Osteoblast (primary cell): ENCODE measurements around the gene RTF1. TPM values are rescaled to one million over a fixed set of nuclear protein-coding genes. Genes with fewer than 3 reads are reported as not detected.

Experiments
- DNase-seq: peaks from one replicate; pipeline ENCODE4 v3.0.0; 2011; ENCODE audit warnings: low spot score, mixed read lengths; ENCODE audit not compliant: insufficient read length; ENCODE audit errors: missing footprints
- H2AFZ ChIP-seq: 2 replicates; pipeline ENCODE4 v1.6.0; 2011; ENCODE audit warnings: mild to moderate bottlenecking, low read length
- H3K27ac ChIP-seq: 2 replicates; pipeline ENCODE4 v1.5.1; 2011; ENCODE audit warnings: mild to moderate bottlenecking, low read depth, low read length, moderate library complexity
- H3K27me3 ChIP-seq: 2 replicates; pipeline ENCODE4 v1.6.0; 2012; ENCODE audit warnings: mild to moderate bottlenecking, control low read depth, inconsistent platforms, low read length, moderate library complexity; ENCODE audit not compliant: insufficient read depth
- H3K36me3 ChIP-seq: 2 replicates; pipeline ENCODE4 v1.5.1; 2011; ENCODE audit warnings: mild to moderate bottlenecking, low read length, control low read depth, moderate library complexity; ENCODE audit not compliant: insufficient read depth
- H3K4me1 ChIP-seq: 2 replicates; pipeline ENCODE4 v1.5.1; 2011; ENCODE audit warnings: mild to moderate bottlenecking, low read length, control low read depth, moderate library complexity; ENCODE audit not compliant: insufficient read depth
- H3K4me2 ChIP-seq: 2 replicates; pipeline ENCODE4 v1.6.0; 2011; ENCODE audit warnings: mild to moderate bottlenecking, low read length; ENCODE audit not compliant: insufficient read depth
- H3K4me3 ChIP-seq: fragments of 200-600 bp; sonication (generic); 3 replicates; pipeline ENCODE4 v1.5.1; 2012; ENCODE audit warnings: mild to moderate bottlenecking, low read length, inconsistent platforms; ENCODE audit not compliant: insufficient read depth
- H3K79me2 ChIP-seq: 2 replicates; pipeline ENCODE4 v1.6.0; 2012; ENCODE audit warnings: mild to moderate bottlenecking, low read length, control low read depth, inconsistent platforms; ENCODE audit not compliant: insufficient read depth
- H3K9me3 ChIP-seq: 2 replicates; pipeline ENCODE4 v1.5.1; 2011; ENCODE audit warnings: low read depth, low read length, control low read depth
- H4K20me1 ChIP-seq: 2 replicates; pipeline ENCODE4 v1.6.0; 2012; ENCODE audit warnings: mild to moderate bottlenecking, low read length, control low read depth; ENCODE audit not compliant: insufficient read depth
- CTCF ChIP-seq: IDR thresholded peaks from 2 replicates; pipeline ENCODE4 v1.5.1; 2011; ENCODE audit warnings: mild to moderate bottlenecking, low read depth, low read length, moderate library complexity; ENCODE audit errors: extremely low read depth
- total RNA-seq: library from RNA; depleted of rRNA; stranded (reverse); fragments of >200 nt; gene quantifications from 2 replicates; pipeline ENCODE4 v1.2.3, GENCODE V29; 2012

Gene RTF1
- total RNA-seq, 1 donor = 26.1 TPM

GRCh38 chr15:41493205-41493901 is 76.5 kb downstream of the RTF1 start, which contains the start of gene ITPKA:
Gene ITPKA (plus strand): TSS chr15:41493874. CDS start chr15:41493928, 54 bp downstream.
- TF ChIP-seq CTCF = no peak
- Histone ChIP-seq H3K4me3 (peak within 1 kb of the TSS; percentile 69), H3K27me3 (peaks cover 36% of the 10 kb centered on the region), H3K79me2 (no peaks in the 10 kb centered on the region), H3K9me3 (no peaks in the 10 kb centered on the region), H3K4me2 (peak within 1 kb of the TSS; percentile 90), H4K20me1 (no peaks in the 10 kb centered on the region), H3K36me3 (no peaks in the 10 kb centered on the region), H3K27ac (no peak within 1 kb of the TSS), H2AFZ (peak within 1 kb of the TSS; percentile 87), H3K4me1 (peaks cover 20% of the 10 kb centered on the region)
- peak; percentile 96 for DNase-seq

DNA sequence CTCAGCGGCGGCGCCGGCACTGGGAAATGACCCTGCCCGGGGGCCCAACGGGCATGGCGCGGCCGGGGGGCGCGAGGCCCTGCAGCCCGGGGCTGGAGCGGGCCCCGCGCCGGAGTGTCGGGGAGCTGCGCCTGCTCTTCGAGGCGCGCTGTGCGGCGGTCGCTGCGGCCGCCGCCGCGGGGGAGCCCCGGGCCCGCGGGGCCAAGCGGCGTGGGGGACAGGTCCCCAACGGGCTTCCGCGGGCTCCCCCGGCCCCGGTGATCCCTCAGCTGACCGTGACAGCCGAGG is 77.0 kb downstream of the RTF1 start:
- Histone ChIP-seq H2AFZ (no peak overlapping the region), H3K27ac (no peak overlapping the region), H3K36me3 (no peaks in the 10 kb centered on the region), H4K20me1 (no peaks in the 10 kb centered on the region), H3K79me2 (no peaks in the 10 kb centered on the region), H3K4me2 (peak overlapping the region; percentile 90), H3K27me3 (peaks cover 40% of the 10 kb centered on the region), H3K4me3 (peak overlapping the region; percentile 69), H3K4me1 (peaks cover 20% of the 10 kb centered on the region), H3K9me3 (no peaks in the 10 kb centered on the region)
- TF ChIP-seq CTCF = no peak
- no peak for DNase-seq

DNA sequence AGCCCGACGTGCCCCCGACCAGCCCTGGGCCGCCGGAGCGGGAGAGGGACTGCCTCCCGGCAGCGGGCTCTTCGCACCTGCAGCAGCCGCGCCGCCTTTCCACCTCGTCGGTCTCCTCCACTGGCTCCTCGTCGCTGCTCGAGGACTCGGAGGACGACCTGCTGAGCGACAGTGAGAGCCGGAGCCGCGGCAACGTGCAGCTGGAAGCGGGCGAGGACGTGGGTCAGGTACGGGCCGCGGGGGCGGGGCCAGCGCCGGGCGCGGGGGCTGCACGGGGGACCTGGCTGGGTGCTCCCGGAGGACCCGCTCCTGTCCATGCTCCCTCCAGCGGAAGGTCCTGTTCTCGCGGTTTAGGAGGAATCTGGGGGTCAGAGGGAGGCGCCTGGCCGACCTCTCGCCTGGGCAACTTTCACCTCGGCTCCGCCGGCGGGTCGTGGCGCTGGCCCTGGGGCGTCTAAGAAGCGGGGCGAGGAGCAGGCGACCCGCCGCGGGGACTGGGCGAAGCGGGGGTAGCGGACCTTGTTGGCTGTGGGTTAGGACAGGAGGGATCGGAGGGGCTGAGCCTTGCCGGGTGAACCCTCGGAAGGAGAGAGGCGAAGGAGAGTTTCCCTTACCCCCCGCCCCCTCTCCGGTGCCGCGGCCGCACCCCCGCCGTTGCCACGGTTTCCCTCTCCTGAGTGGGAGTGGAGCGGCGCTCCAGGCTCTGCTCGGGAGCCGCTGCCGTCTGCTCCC is 77.5 kb downstream of the RTF1 start:
- Histone ChIP-seq H2AFZ (no peak overlapping the region), H3K4me2 (peak overlapping the region; percentile 90), H3K4me3 (peak overlapping the region; percentile 69), H3K4me1 (peaks cover 20% of the 10 kb centered on the region), H3K27me3 (peaks cover 40% of the 10 kb centered on the region), H4K20me1 (no peaks in the 10 kb centered on the region), H3K9me3 (no peaks in the 10 kb centered on the region), H3K27ac (no peak overlapping the region), H3K36me3 (no peaks in the 10 kb centered on the region), H3K79me2 (no peaks in the 10 kb centered on the region)
- TF ChIP-seq CTCF = no peak
- DNase-seq = peak; percentile 82

- Histone ChIP-seq H3K27ac (no peak overlapping the region), H3K27me3 (peaks cover 40% of the 10 kb centered on the region), H3K4me1 (peaks cover 17% of the 10 kb centered on the region), H3K4me3 (no peak overlapping the region), H3K4me2 (peak overlapping the region; percentile 90), H3K79me2 (no peaks in the 10 kb centered on the region), H2AFZ (no peak overlapping the region), H4K20me1 (no peaks in the 10 kb centered on the region), H3K9me3 (no peaks in the 10 kb centered on the region), H3K36me3 (no peaks in the 10 kb centered on the region)
- no peak for TF ChIP-seq CTCF
- DNase-seq = peak; percentile 66
Observed at GRCh38 chr15:41494922-41495735, 78.2 kb downstream of the RTF1 start.
